Hepatocyte (in vitro differentiated cells): Measurements from ENCODE around the gene TTN. TPM values are rescaled to one million over a fixed set of nuclear protein-coding genes. Genes with fewer than 3 reads are reported as not detected.

Source experiments
- DNase-seq: peaks from one replicate; pipeline ENCODE4 v3.0.0-alpha.2; 2016; ENCODE audit warnings: low spot score
- H2AFZ ChIP-seq: fragments of 200-600 bp; sonication (generic); 2 replicates; pipeline ENCODE4 v1.6.0; 2016; ENCODE audit warnings: antibody characterized with exemption, mild to moderate bottlenecking
- H3K27ac ChIP-seq: fragments of 200-600 bp; sonication (generic); 2 replicates; pipeline ENCODE4 v1.5.1; 2016; ENCODE audit warnings: mild to moderate bottlenecking
- H3K27me3 ChIP-seq: fragments of 200-600 bp; sonication (generic); 2 replicates; pipeline ENCODE4 v1.6.1; 2016
- H3K36me3 ChIP-seq: fragments of 200-600 bp; sonication (generic); replicated peaks from 2 replicates; pipeline ENCODE4 v1.5.1; 2016; ENCODE audit warnings: low read depth; ENCODE audit not compliant: insufficient read depth
- H3K4me1 ChIP-seq: fragments of 200-600 bp; sonication (generic); 2 replicates; pipeline ENCODE4 v1.5.1; 2016; ENCODE audit warnings: mild to moderate bottlenecking, moderate library complexity; ENCODE audit not compliant: insufficient read depth
- H3K4me2 ChIP-seq: fragments of 200-600 bp; sonication (generic); 2 replicates; pipeline ENCODE4 v1.6.0; 2016
- H3K4me3 ChIP-seq: fragments of 200-600 bp; sonication (generic); 2 replicates; pipeline ENCODE4 v1.5.1; 2016; ENCODE audit warnings: mild to moderate bottlenecking
- H3K79me2 ChIP-seq: fragments of 200-600 bp; sonication (generic); 2 replicates; pipeline ENCODE4 v1.6.0; 2017; ENCODE audit warnings: mild to moderate bottlenecking
- H3K9me2 ChIP-seq: fragments of 200-600 bp; sonication (generic); replicated peaks from 2 replicates; pipeline ENCODE4 v1.6.0; 2017; ENCODE audit warnings: mild to moderate bottlenecking; ENCODE audit not compliant: insufficient read depth
- H3K9me3 ChIP-seq: fragments of 200-600 bp; sonication (generic); 2 replicates; pipeline ENCODE4 v1.5.1; 2016; ENCODE audit warnings: low read depth, mild to moderate bottlenecking
- H4K20me1 ChIP-seq: fragments of 200-600 bp; sonication (generic); 2 replicates; pipeline ENCODE4 v1.6.0; 2016; ENCODE audit warnings: mild to moderate bottlenecking; ENCODE audit not compliant: insufficient read depth, poor library complexity, severe bottlenecking
- CTCF ChIP-seq: fragments of 200-600 bp; sonication (generic); IDR thresholded peaks from 2 replicates; pipeline ENCODE4 v1.5.1; 2016; ENCODE audit warnings: antibody characterized with exemption, mild to moderate bottlenecking; ENCODE audit not compliant: poor library complexity
- EZH2 ChIP-seq: fragments of 200-600 bp; sonication (generic); IDR thresholded peaks from 2 replicates; pipeline ENCODE4 v1.6.1; 2016; ENCODE audit warnings: antibody characterized with exemption, mild to moderate bottlenecking, borderline replicate concordance
- EZH2phosphoT487 ChIP-seq: fragments of 200-600 bp; sonication (generic); IDR thresholded peaks from one replicate; pipeline ENCODE4 v1.6.1; 2018; ENCODE audit warnings: antibody characterized with exemption, mild to moderate bottlenecking, low read depth, moderate library complexity; ENCODE audit not compliant: unreplicated experiment, severe bottlenecking
- WGBS: methylation state at CpG from one replicate; pipeline ENCODE4 v1.1.6; 2016; ENCODE audit warnings: low lambda C conversion rate; ENCODE audit errors: missing lambda C conversion rate; 5-methylcytosine and 5-hydroxymethylcytosine counted together
- polyA plus RNA-seq: library from polyadenylated mRNA; unstranded; fragments of >200 nt; fragmentation: Nextera tagmentation; extraction: Ambion mirVana; gene quantifications from 2 replicates; pipeline ENCODE4 v1.2.1, GENCODE V29; 2016
- total RNA-seq: library from RNA; depleted of rRNA; stranded (reverse); fragments of >200 nt; gene quantifications from 2 replicates; pipeline ENCODE4 v1.2.3, GENCODE V29; 2014

Gene TTN
- total and polyA plus RNA-seq, 2 experiments from 2014 or later: 5.4 to 6.4 TPM

- Histone ChIP-seq H3K36me3 (no peaks in the 10 kb centered on the region), H3K4me1 (peaks cover 3% of the 10 kb centered on the region), H3K9me2 (no peaks in the 10 kb centered on the region), H3K9me3 (no peaks in the 10 kb centered on the region), H3K79me2 (no peaks in the 10 kb centered on the region), H2AFZ (no peak overlapping the region), H3K27me3 (no peaks in the 10 kb centered on the region), H3K4me3 (no peak overlapping the region), H3K4me2 (no peak overlapping the region), H4K20me1 (no peaks in the 10 kb centered on the region), H3K27ac (no peak overlapping the region)
- no peak for TF ChIP-seq EZH2phosphoT487
- WGBS: 79% methylated on average over 3 of the region's 3 CpGs
- DNase-seq: no peak
These were observed 22.8 kb upstream of the TTN start for GRCh38 chr2:178829981-178830380.

- Histone ChIP-seq H3K36me3 (no peaks in the 10 kb centered on the region), H3K4me3 (no peak overlapping the region), H3K4me1 (peaks cover 3% of the 10 kb centered on the region), H3K9me2 (no peaks in the 10 kb centered on the region), H3K79me2 (no peaks in the 10 kb centered on the region), H4K20me1 (no peaks in the 10 kb centered on the region), H2AFZ (no peak overlapping the region), H3K9me3 (no peaks in the 10 kb centered on the region), H3K4me2 (no peak overlapping the region), H3K27ac (no peak overlapping the region), H3K27me3 (no peaks in the 10 kb centered on the region)
- 79% methylated on average over 3 of the region's 3 CpGs for WGBS
- no peak for DNase-seq
- TF ChIP-seq EZH2phosphoT487 (no peak), EZH2 (no peak), CTCF (no peak)
These were observed 22.2 kb upstream of the TTN start for GRCh38 chr2:178829299-178829960.

- Histone ChIP-seq H4K20me1 (no peaks in the 10 kb centered on the region), H3K36me3 (no peaks in the 10 kb centered on the region), H3K79me2 (no peaks in the 10 kb centered on the region), H3K4me1 (peaks cover 3% of the 10 kb centered on the region), H3K27ac (no peak overlapping the region), H2AFZ (no peak overlapping the region), H3K4me3 (no peak overlapping the region), H3K9me2 (no peaks in the 10 kb centered on the region), H3K27me3 (no peaks in the 10 kb centered on the region), H3K4me2 (no peak overlapping the region), H3K9me3 (no peaks in the 10 kb centered on the region)
- WGBS: 57% methylated on average over 4 of the region's 4 CpGs
- DNase-seq: no peak
- TF ChIP-seq EZH2phosphoT487 (no peak), EZH2 (no peak), CTCF (no peak)
These were observed 21.3 kb upstream of the TTN start for GRCh38 chr2:178828486-178828881.

GRCh38 chr2:178827739-178828485, 20.7 kb upstream of the TTN start:
- Histone ChIP-seq H2AFZ (no peak overlapping the region), H3K79me2 (no peaks in the 10 kb centered on the region), H3K4me3 (no peak overlapping the region), H3K36me3 (no peaks in the 10 kb centered on the region), H4K20me1 (no peaks in the 10 kb centered on the region), H3K27ac (no peak overlapping the region), H3K27me3 (no peaks in the 10 kb centered on the region), H3K9me3 (no peaks in the 10 kb centered on the region), H3K9me2 (no peaks in the 10 kb centered on the region), H3K4me2 (no peak overlapping the region), H3K4me1 (peaks cover 3% of the 10 kb centered on the region)
- peak; percentile 6 for DNase-seq
- TF ChIP-seq EZH2phosphoT487: no peak
- no peak for TF ChIP-seq EZH2
- no peak for TF ChIP-seq CTCF
- WGBS: 76% methylated on average over 9 of the region's 9 CpGs
